Measurements from ENCODE around the gene MCRIP1. TPM values are rescaled to one million over a fixed set of nuclear protein-coding genes. Genes with fewer than 3 reads are reported as not detected.
A peak's percentile ranks its signal among the peaks of the same experiment; 100 is the strongest.

Gene MCRIP1
- total and polyA plus RNA-seq, 2 of the 13 experiments (the other 11 are each of a cell fraction or from before 2014, with no cell fraction given) = 79.7 to 84.9 TPM

- TF ChIP-seq ZBTB38 (CRISPR knock-in tag; IDR thresholded peaks at IDR 0.05) (peak; percentile 71; the same call in 1 of the 2 replicates), ZNF574 (CRISPR knock-in tag; IDR thresholded peaks at IDR 0.05) (0 out of 2 replicates have a peak, but pooled peaks have one; percentile 18), PATZ1 (CRISPR knock-in tag; IDR thresholded peaks at IDR 0.05) (peak; percentile 18; the same call in 1 of the 2 replicates), ZNF160 (CRISPR knock-in tag; IDR thresholded peaks at IDR 0.05) (peak; percentile 36; the same call in 1 of the 2 replicates), ZFP91 (CRISPR knock-in tag; IDR thresholded peaks at IDR 0.05; ENCODE audit: borderline replicate concordance) (0 out of 2 replicates have a peak, but pooled peaks have one; percentile 53), ZNF580 (CRISPR knock-in tag; IDR thresholded peaks at IDR 0.05; ENCODE audit: borderline replicate concordance, low read depth) (0 out of 2 replicates have a peak, but pooled peaks have one; percentile 48), ZNF768 (CRISPR knock-in tag; IDR thresholded peaks at IDR 0.05) (0 out of 2 replicates have a peak, but pooled peaks have one; percentile 2), ZC3H4 (CRISPR knock-in tag; IDR thresholded peaks at IDR 0.05; ENCODE audit: borderline replicate concordance) (no peak), SMC3 (IDR thresholded peaks at IDR 0.05; ENCODE audit: low read length) (0 out of 2 replicates have a peak, but pooled peaks have one; percentile 2), POLR2AphosphoS5 (IDR thresholded peaks at IDR 0.05; ENCODE audit: low read depth, low read length) (peak; percentile 41), RXRA (CRISPR knock-in tag; IDR thresholded peaks at IDR 0.05) (peak; percentile 71; the same call in 1 of the 2 replicates)
- TF ChIP-seq, protein P1, sequence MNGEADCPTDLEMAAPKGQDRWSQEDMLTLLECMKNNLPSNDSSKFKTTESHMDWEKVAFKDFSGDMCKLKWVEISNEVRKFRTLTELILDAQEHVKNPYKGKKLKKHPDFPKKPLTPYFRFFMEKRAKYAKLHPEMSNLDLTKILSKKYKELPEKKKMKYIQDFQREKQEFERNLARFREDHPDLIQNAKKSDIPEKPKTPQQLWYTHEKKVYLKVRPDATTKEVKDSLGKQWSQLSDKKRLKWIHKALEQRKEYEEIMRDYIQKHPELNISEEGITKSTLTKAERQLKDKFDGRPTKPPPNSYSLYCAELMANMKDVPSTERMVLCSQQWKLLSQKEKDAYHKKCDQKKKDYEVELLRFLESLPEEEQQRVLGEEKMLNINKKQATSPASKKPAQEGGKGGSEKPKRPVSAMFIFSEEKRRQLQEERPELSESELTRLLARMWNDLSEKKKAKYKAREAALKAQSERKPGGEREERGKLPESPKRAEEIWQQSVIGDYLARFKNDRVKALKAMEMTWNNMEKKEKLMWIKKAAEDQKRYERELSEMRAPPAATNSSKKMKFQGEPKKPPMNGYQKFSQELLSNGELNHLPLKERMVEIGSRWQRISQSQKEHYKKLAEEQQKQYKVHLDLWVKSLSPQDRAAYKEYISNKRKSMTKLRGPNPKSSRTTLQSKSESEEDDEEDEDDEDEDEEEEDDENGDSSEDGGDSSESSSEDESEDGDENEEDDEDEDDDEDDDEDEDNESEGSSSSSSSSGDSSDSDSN (CRISPR knock-in tag; IDR thresholded peaks at IDR 0.05) = 0 out of 2 replicates have a peak, but pooled peaks have one; percentile 20
- TF ChIP-seq, protein P2, sequence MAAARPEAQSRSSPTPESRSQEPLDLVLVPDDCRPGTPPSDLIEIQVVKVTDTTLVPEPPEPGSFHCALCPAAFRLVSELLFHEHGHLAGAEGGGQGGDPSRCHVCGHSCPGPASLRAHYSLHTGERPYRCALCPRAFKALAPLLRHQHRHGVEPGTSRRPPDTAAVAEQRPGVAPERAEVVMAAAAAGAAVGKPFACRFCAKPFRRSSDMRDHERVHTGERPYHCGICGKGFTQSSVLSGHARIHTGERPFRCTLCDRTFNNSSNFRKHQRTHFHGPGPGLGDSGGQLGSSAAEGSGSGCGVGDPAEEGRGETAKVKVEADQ (CRISPR knock-in tag; IDR thresholded peaks at IDR 0.05; ENCODE audit: borderline replicate concordance) = 0 out of 2 replicates have a peak, but pooled peaks have one; percentile 13
- TF ChIP-seq, protein P3, sequence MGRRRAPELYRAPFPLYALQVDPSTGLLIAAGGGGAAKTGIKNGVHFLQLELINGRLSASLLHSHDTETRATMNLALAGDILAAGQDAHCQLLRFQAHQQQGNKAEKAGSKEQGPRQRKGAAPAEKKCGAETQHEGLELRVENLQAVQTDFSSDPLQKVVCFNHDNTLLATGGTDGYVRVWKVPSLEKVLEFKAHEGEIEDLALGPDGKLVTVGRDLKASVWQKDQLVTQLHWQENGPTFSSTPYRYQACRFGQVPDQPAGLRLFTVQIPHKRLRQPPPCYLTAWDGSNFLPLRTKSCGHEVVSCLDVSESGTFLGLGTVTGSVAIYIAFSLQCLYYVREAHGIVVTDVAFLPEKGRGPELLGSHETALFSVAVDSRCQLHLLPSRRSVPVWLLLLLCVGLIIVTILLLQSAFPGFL (CRISPR knock-in tag; IDR thresholded peaks at IDR 0.05) = no peak; the same call in 1 of the 2 replicates
These were observed 31.0 kb upstream of the MCRIP1 start (continued) for GRCh38 chr17:81863833-81864768.
